Measurements from ENCODE around the gene PCGF5.

The PCGF5 gene

DNA sequence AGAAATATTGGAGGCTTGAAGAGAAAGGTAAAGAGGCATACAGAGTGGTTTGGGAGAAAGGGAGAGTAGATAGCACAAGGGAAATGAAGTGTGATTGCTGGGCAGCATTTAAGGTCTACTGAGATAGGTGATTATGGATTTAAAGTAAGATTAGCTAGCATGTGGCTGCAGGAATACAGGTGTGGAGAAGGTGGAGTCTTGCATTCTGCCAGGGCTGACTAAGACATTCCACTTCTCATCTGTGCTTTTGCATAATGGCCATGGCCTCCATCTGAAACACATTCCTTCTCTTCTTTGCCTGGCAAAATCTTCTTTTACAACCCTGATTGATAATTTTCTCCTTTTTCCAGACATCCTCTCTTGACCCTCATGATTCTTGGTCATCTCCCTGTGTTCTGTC is 31.6 kb upstream of the PCGF5 start:
- TF ChIP-seq TAF1 (IDR thresholded peaks at IDR 0.05; ENCODE audit: borderline replicate concordance, insufficient read depth, low read length) (no peak), FOXP2 (optimal IDR thresholded peaks at IDR 0.05; ENCODE audit: borderline replicate concordance, extremely low read depth, extremely low read length, insufficient read depth) (no peak), POLR2AphosphoS5 (IDR thresholded peaks at IDR 0.05; ENCODE audit: low read depth, low read length) (no peak), SIN3A (IDR thresholded peaks at IDR 0.05; ENCODE audit: borderline replicate concordance, insufficient read depth, low read length) (no peak)
- TF ChIP-seq, protein P1, sequence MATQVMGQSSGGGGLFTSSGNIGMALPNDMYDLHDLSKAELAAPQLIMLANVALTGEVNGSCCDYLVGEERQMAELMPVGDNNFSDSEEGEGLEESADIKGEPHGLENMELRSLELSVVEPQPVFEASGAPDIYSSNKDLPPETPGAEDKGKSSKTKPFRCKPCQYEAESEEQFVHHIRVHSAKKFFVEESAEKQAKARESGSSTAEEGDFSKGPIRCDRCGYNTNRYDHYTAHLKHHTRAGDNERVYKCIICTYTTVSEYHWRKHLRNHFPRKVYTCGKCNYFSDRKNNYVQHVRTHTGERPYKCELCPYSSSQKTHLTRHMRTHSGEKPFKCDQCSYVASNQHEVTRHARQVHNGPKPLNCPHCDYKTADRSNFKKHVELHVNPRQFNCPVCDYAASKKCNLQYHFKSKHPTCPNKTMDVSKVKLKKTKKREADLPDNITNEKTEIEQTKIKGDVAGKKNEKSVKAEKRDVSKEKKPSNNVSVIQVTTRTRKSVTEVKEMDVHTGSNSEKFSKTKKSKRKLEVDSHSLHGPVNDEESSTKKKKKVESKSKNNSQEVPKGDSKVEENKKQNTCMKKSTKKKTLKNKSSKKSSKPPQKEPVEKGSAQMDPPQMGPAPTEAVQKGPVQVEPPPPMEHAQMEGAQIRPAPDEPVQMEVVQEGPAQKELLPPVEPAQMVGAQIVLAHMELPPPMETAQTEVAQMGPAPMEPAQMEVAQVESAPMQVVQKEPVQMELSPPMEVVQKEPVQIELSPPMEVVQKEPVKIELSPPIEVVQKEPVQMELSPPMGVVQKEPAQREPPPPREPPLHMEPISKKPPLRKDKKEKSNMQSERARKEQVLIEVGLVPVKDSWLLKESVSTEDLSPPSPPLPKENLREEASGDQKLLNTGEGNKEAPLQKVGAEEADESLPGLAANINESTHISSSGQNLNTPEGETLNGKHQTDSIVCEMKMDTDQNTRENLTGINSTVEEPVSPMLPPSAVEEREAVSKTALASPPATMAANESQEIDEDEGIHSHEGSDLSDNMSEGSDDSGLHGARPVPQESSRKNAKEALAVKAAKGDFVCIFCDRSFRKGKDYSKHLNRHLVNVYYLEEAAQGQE (IDR thresholded peaks at IDR 0.05; ENCODE audit: insufficient read depth in 1 of 2, low read depth in 2 of 2, low read length in 2 of 2) = no peak

DNA sequence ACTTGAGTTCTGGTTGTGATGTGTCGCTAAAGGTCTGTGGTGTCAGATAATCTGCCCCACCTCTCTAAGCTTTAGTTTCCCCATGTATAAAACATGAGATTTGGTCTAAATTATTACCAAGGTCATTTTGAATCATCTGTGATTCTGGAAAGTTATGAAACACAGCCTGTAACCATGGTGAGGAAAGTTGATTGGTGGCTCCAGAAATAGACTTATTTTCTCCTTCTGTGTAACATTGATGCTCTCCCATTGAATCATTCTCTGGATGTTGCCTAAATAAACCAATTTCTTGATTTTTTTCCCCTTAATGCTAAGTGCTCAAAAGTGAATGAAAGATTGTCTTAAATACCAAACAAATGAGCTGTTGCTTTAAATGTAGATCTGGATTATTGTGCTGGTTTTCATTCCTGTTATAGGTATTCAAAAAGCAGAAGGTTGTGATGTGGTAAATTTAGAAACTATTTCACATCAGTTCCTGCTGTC is 30.0 kb upstream of the PCGF5 start:
- no peak for TF ChIP-seq SIN3A (IDR thresholded peaks at IDR 0.05; ENCODE audit: borderline replicate concordance, insufficient read depth, low read length)
- TF ChIP-seq TAF1 (IDR thresholded peaks at IDR 0.05; ENCODE audit: borderline replicate concordance, insufficient read depth, low read length) = no peak
- TF ChIP-seq, protein P1 (IDR thresholded peaks at IDR 0.05; ENCODE audit: insufficient read depth in 1 of 2, low read depth in 2 of 2, low read length in 2 of 2) = no peak
- TF ChIP-seq FOXP2 (optimal IDR thresholded peaks at IDR 0.05; ENCODE audit: borderline replicate concordance, extremely low read depth, extremely low read length, insufficient read depth) = no peak
- no peak for TF ChIP-seq POLR2AphosphoS5 (IDR thresholded peaks at IDR 0.05; ENCODE audit: low read depth, low read length)

DNA sequence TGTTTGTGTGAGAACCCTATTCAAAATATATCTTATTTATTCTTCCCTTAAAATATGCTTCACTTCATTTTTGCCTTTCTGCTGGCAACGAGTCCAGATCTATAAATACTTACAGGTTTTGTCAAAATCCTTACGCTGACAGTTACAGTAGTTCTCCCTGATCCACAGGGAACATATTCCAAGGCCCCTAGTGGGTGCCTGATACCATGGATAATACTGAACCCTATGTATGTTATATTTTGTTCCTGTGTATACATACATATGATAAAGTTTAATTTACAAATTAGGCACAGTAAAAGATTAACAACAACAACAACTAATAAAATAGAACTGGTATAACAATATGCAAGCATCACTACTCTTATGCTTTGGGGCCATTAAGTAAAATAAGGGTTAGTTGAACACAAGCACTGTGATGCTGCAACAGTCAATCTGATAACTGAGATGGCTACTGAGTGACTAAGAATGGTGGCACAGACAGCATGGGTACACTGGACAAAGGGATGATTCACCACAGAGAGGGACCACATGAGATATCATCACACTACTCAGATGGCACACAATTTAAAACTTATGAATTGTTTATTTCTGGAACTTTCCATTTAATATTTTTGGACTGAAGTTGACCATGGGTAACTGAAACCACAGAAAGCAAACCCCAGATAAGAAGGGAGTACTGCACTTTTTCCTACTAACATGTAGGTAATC is 29.4 kb upstream of the PCGF5 start:
- TF ChIP-seq, protein P1 (IDR thresholded peaks at IDR 0.05; ENCODE audit: insufficient read depth in 1 of 2, low read depth in 2 of 2, low read length in 2 of 2) = no peak
- TF ChIP-seq SIN3A (IDR thresholded peaks at IDR 0.05; ENCODE audit: borderline replicate concordance, insufficient read depth, low read length) = no peak
- no peak for TF ChIP-seq POLR2AphosphoS5 (IDR thresholded peaks at IDR 0.05; ENCODE audit: low read depth, low read length)
- no peak for TF ChIP-seq FOXP2 (optimal IDR thresholded peaks at IDR 0.05; ENCODE audit: borderline replicate concordance, extremely low read depth, extremely low read length, insufficient read depth)
- no peak for TF ChIP-seq TAF1 (IDR thresholded peaks at IDR 0.05; ENCODE audit: borderline replicate concordance, insufficient read depth, low read length)

DNA sequence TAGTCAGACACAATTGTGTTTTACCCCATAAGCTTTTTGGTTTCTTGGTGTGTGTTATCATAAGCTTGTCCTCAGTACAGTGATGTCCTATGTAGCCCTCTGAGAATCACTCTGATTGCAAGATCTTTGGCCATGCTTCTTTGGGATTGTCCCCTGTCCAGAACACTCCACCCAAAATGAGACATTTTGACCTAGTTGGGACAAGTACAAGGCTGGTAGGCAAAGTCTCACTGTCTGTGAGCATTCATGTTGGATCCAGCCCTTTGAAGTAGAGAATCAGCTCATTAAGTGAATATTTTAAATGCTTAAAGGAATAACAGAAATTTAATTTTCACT is 28.9 kb upstream of the PCGF5 start:
- TF ChIP-seq POLR2AphosphoS5 (IDR thresholded peaks at IDR 0.05; ENCODE audit: low read depth, low read length) (no peak), FOXP2 (optimal IDR thresholded peaks at IDR 0.05; ENCODE audit: borderline replicate concordance, extremely low read depth, extremely low read length, insufficient read depth) (no peak)
- TF ChIP-seq, protein P1 (IDR thresholded peaks at IDR 0.05; ENCODE audit: insufficient read depth in 1 of 2, low read depth in 2 of 2, low read length in 2 of 2) = no peak

Measured in PFSK-1 (cell line).